ENCODE results near the gene PDGFC.

PDGFC gene

DNA sequence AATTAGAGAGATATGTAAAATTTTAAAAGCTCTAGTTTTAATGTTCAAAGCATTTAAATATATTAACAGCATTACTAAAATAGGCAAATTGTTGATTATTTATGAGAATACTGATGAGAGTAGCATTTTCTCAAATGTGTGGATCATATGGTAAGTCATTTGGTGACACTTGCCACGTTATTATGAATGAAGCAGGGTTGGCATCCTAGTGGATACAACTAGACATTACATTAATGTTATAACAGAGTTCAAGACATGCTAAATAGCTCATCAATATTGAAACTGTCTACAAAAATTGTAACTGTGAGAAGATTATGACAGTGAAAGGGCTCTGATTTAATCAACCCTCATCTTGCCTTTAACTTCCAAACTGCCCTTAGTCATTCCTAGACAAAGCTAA is 171.1 kb downstream of the PDGFC start:
- Histone ChIP-seq H3K27ac (ENCODE audit: poor library complexity, severe bottlenecking) (peak overlapping the region; percentile 95), H3K27me3 (ENCODE audit: insufficient read depth, poor library complexity, severe bottlenecking) (no peaks in the 10 kb centered on the region), H3K36me3 (ENCODE audit: low read depth) (no peaks in the 10 kb centered on the region; the same call in 1 of the 2 replicates), H3K4me1 (ENCODE audit: insufficient read depth, poor library complexity, severe bottlenecking) (peaks cover 61% of the 10 kb centered on the region), H3K9me3 (ENCODE audit: severe bottlenecking) (no peaks in the 10 kb centered on the region), H3K4me3 (ENCODE audit: severe bottlenecking) (no peak overlapping the region)
- DNase-seq (ENCODE audit: low spot score) (no peak), ATAC-seq (ENCODE audit: low read depth) (no peak)
- TF ChIP-seq, protein P1, sequence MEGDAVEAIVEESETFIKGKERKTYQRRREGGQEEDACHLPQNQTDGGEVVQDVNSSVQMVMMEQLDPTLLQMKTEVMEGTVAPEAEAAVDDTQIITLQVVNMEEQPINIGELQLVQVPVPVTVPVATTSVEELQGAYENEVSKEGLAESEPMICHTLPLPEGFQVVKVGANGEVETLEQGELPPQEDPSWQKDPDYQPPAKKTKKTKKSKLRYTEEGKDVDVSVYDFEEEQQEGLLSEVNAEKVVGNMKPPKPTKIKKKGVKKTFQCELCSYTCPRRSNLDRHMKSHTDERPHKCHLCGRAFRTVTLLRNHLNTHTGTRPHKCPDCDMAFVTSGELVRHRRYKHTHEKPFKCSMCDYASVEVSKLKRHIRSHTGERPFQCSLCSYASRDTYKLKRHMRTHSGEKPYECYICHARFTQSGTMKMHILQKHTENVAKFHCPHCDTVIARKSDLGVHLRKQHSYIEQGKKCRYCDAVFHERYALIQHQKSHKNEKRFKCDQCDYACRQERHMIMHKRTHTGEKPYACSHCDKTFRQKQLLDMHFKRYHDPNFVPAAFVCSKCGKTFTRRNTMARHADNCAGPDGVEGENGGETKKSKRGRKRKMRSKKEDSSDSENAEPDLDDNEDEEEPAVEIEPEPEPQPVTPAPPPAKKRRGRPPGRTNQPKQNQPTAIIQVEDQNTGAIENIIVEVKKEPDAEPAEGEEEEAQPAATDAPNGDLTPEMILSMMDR (IDR thresholded peaks at IDR 0.05; ENCODE audit: poor library complexity, severe bottlenecking): peak; percentile 17

DNA sequence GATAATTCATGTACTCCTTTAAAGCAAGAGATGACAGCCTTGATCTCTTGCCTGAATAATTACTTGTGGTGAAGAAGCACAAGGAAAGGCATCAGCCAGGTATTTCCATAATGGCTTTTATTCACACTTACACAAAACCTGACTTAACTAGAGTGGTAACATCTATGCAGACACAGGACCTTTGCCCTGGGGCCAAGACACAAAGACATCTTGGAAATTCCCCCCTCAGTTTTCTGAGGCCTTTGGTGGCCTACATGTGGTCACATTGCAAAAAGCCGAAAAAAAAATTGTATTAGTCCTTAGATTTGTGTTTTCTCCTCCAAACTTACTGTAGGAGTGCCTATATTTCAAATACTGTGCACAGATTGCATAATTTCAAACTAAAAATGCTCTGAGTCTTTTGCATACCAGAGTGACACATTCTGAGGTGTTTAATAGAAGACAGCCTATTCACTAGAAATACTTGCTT is 172.4 kb downstream of the PDGFC start:
- Histone ChIP-seq H3K4me1 (ENCODE audit: insufficient read depth, poor library complexity, severe bottlenecking) (peaks cover 60% of the 10 kb centered on the region), H3K36me3 (ENCODE audit: low read depth) (no peaks in the 10 kb centered on the region; the same call in 1 of the 2 replicates), H3K9me3 (ENCODE audit: severe bottlenecking) (no peaks in the 10 kb centered on the region), H3K27ac (ENCODE audit: poor library complexity, severe bottlenecking) (peak overlapping the region; percentile 95), H3K4me3 (ENCODE audit: severe bottlenecking) (no peak overlapping the region), H3K27me3 (ENCODE audit: insufficient read depth, poor library complexity, severe bottlenecking) (no peaks in the 10 kb centered on the region)
- ATAC-seq (ENCODE audit: low read depth): peak; percentile 78
- DNase-seq (ENCODE audit: low spot score): no peak
- TF ChIP-seq, protein P1 (IDR thresholded peaks at IDR 0.05; ENCODE audit: poor library complexity, severe bottlenecking): no peak

DNA sequence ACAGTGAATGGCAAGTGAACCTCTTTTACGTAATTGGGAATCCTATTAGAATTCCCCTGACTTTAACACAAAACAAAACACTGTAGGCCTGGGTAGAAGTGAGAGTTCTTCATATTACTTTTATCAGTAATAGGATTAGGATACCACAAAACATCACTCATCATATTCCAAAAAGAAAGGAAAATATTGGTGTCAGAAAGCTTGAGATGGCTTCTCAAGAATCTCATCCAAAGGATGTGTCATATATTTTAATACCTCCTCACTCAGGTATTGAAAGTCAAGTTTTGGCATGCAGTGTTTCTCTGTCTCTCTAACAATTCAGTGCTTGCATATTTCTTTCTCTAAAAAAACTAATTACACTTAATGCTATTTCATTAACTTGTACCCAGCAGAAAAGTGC is 173.2 kb downstream of the PDGFC start:
- Histone ChIP-seq H3K27me3 (ENCODE audit: insufficient read depth, poor library complexity, severe bottlenecking) (no peaks in the 10 kb centered on the region), H3K9me3 (ENCODE audit: severe bottlenecking) (no peaks in the 10 kb centered on the region), H3K27ac (ENCODE audit: poor library complexity, severe bottlenecking) (peak overlapping the region; percentile 95), H3K36me3 (ENCODE audit: low read depth) (no peaks in the 10 kb centered on the region; the same call in 1 of the 2 replicates), H3K4me3 (ENCODE audit: severe bottlenecking) (no peak overlapping the region), H3K4me1 (ENCODE audit: insufficient read depth, poor library complexity, severe bottlenecking) (peaks cover 54% of the 10 kb centered on the region)
- TF ChIP-seq, protein P1 (IDR thresholded peaks at IDR 0.05; ENCODE audit: poor library complexity, severe bottlenecking): no peak
- no peak for DNase-seq (ENCODE audit: low spot score)
- ATAC-seq (ENCODE audit: low read depth): peak; percentile 66

DNA sequence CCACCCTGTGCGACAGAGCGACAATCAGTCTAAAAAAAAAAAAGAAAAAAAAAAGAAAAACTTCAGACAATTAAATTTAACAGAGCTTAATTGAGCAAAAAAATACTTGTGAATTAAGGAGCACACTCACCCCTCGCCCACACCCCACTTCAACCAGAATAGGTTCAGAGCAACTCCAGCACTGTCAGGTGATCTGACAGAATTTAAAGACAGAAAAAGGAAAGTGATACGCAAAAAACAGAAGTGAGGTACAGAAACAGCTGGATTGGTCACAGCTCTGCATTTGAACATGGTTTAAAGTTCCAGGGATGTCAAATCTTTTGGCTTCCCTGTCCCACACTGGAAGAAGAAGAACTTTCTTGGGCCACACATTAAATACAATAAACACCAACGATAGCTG is 174.4 kb downstream of the PDGFC start:
- no peak for ATAC-seq (ENCODE audit: low read depth)
- Histone ChIP-seq H3K27ac (ENCODE audit: poor library complexity, severe bottlenecking) (peak overlapping the region; percentile 95), H3K36me3 (ENCODE audit: low read depth) (no peaks in the 10 kb centered on the region; the same call in 1 of the 2 replicates), H3K9me3 (ENCODE audit: severe bottlenecking) (no peaks in the 10 kb centered on the region), H3K4me1 (ENCODE audit: insufficient read depth, poor library complexity, severe bottlenecking) (peaks cover 57% of the 10 kb centered on the region), H3K27me3 (ENCODE audit: insufficient read depth, poor library complexity, severe bottlenecking) (no peaks in the 10 kb centered on the region), H3K4me3 (ENCODE audit: severe bottlenecking) (no peak overlapping the region)
- TF ChIP-seq, protein P1 (IDR thresholded peaks at IDR 0.05; ENCODE audit: poor library complexity, severe bottlenecking): no peak
- no peak for DNase-seq (ENCODE audit: low spot score)

DNA sequence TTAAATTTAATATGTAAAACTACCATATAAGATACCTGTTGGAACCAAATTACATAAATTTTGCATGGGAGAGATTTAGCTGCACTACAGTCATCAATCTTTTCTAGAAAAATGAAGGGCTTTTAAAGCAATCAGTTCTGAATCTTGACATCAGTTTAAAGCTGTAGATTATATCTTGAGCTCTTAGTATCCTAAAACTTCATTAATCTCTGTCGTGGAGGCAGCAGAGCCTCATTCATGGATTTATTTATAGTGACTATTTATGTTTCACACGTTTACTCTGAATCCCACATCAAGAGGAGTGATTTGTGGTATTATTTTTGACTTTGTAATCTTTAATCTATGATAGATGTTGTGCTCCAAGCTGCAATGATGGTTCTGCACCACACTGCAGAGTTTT is 175.9 kb downstream of the PDGFC start:
- no peak for DNase-seq (ENCODE audit: low spot score)
- Histone ChIP-seq H3K9me3 (ENCODE audit: severe bottlenecking) (no peaks in the 10 kb centered on the region), H3K4me3 (ENCODE audit: severe bottlenecking) (no peak overlapping the region), H3K27me3 (ENCODE audit: insufficient read depth, poor library complexity, severe bottlenecking) (no peaks in the 10 kb centered on the region), H3K4me1 (ENCODE audit: insufficient read depth, poor library complexity, severe bottlenecking) (peaks cover 72% of the 10 kb centered on the region), H3K36me3 (ENCODE audit: low read depth) (no peaks in the 10 kb centered on the region; the same call in 1 of the 2 replicates), H3K27ac (ENCODE audit: poor library complexity, severe bottlenecking) (no peak overlapping the region)
- no peak for ATAC-seq (ENCODE audit: low read depth)
- TF ChIP-seq, protein P1 (IDR thresholded peaks at IDR 0.05; ENCODE audit: poor library complexity, severe bottlenecking): no peak
